ENCODE results near the gene NFKBIE.

GRCh38 chr6:44229376-44230033, 35.8 kb downstream of the NFKBIE start:
- TF ChIP-seq POLR2A (IDR thresholded peaks at IDR 0.05; ENCODE audit: low read depth, low read length) (no peak), POLR2AphosphoS5 (IDR thresholded peaks at IDR 0.05; ENCODE audit: low read depth, low read length) (no peak)

Data from GM12892 (cell line).